ENCODE results near the gene MRGPRG.

MRGPRG gene

DNA sequence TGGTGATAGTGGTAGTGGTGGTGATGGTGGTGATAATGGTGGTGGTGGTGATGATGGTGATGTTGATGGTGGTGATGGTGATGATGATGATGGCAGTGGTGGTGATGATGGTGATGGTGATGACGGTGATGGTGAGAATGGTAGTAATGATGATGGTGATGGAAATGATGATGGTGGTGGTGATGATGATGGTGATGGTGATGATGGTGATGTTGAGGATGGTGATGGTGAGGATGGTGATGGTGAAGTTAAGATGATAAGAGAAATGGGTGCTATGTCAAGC lies 11.8 kb downstream of the MRGPRG start:
- DNase-seq, result no peak

GRCh38 chr11:3206156-3206921 lies 12.3 kb downstream of the MRGPRG start:
- no peak for DNase-seq

GRCh38 chr11:3205261-3206155 lies 13.1 kb downstream of the MRGPRG start:
- DNase-seq, result no peak

DNA sequence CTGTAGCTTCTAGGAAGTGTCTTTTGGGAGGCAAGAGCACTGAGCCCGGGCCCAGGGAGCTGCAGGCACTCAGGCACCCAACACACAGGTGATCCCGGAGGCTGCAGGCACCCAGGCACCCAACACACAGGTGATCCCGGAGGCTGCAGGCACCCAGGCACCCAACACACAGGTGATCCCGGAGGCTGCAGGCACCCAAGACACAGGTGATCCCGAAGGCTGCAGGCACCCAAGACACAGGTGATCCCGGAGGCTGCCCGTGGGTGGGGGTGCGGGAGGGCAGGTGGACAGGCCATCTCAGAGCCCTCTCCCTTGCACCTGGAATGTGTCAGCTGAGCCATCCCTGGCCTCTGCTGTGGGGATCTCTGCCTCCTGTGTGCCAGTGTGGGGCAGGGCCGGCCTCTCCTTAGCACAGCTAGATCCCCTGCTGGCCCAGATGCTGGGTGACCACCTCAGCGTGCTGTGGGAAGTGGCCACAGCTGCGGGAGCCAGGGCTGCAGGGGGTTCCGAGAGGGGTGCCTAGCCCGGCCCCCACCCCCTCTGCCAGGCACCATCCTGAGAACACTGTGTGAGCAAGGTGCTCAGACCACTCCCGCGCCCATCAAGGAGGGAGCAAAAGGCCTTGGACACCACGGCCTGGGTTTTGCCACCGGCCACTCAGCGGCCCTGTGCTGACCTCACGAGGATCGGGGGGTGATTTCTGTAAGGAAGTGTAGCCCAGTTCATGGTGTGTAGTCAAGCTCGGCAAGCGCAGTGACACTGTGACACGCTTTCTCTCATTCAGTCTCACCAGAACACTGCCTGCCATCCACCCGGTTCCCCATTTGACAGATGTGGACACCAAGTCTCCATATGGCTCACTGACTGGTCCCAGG lies 14.2 kb downstream of the MRGPRG start:
- DNase-seq, result no peak

DNA sequence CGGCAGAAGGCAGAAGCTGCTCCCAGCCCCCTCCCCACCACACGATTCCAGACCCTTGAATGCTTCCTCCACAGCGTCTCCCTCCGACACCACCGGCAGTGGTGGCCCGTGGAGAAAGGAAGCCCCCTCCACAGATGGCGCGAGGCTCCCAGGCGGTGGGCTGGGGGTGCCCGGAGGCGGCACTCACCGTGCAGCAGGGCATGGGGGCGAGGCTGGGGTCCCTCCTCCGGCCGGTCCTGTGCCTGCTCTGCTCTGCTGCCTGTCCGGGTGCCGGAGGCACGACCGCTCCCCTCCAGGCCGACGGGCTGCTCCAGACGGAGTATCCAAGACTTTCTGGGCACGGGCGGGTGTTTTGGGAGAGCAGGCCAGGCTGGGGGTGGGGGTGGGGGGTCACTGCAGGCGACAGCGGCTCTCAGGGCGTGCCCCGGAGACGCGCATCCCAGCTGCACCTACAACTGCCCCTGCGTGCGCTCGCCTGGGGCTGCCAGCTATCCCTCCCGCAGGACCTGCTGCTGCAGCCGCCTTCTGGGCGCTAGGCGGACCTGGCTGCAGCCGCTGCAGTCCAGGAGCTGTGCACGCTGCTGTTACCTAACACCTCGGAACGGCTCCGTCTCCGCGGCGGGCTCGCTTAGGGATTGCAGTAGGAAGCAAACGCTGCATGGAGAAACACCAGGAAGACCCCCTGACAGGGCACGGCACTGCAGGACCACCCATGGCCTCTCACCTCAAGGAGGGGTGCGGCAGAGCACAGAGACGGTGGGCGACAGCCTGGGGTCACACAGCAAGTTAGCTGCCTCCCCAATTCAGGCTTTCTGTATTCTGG lies 15.2 kb downstream of the MRGPRG start:
- DNase-seq, result no peak

GRCh38 chr11:3202759-3203158 lies 15.9 kb downstream of the MRGPRG start:
- DNase-seq, result no peak

GRCh38 chr11:3202305-3202704 lies 16.3 kb downstream of the MRGPRG start:
- DNase-seq, result no peak

DNA sequence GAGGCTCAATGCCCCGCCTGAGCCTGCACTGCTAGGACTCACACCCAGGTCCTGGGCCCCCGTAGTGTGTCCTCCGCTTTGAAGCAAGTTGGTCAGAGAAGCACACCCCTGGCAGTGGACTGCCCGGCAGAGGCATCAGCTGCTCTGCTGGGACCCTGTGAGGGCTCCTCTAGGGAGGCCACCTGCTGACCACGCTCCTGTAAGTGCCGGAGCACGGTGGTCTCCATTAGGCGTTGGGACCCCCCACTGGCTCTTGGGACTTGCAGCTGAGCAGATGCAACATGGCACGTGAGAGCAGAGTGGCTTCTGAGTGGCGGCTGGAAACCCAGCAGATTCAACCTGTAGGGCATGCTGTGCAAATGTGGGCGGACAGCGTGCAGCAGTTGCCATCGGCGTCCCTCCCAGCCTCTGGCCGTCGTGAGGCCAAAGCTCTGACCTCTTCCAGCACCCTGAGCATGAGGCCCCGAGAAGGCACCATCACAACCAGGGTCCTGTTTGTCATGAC lies 16.9 kb downstream of the MRGPRG start:
- DNase-seq, result no peak

- DNase-seq, result no peak
These were observed 17.5 kb downstream of the MRGPRG start for GRCh38 chr11:3201112-3201581.

- DNase-seq, result no peak
These were observed 18.1 kb downstream of the MRGPRG start for GRCh38 chr11:3200388-3201111.

DNA sequence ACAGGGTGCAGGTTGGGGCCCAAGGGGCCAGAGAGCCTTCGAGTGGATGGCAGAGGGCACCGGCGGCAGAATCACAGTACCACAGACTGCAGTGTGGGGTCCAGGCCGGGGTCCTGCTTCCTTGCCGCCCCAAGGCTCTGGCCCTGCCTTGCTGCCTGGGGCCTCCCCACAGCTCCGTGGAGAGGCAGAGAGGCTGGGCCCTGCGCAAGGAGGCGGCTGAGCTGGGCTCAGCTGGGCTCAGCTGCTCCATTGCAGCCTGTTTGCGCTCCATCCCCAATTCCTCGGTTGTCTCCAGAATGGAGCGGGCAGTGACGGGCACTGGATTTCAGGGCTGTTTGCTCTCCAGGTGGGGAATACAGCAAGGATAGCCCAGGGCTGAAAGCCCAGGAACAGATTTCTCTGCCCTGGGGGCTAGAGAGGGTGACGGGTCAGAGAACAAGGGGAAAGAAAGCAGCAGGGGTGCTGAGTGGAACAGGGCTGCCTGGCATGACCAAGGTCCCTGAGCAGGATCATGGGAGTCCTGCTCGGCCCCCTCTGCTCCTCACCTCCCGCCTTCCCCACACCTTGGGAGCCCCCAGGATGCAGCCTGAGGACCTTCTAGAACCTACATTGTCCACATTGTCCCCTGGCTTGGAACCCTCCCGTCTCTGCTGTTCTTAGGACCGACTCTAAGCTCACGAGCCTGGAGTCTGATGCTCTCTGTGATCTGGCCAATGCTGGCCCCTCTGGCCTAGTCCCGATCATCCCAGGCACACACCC lies 18.9 kb downstream of the MRGPRG start:
- no peak for DNase-seq

GRCh38 chr11:3198815-3199214 lies 19.8 kb downstream of the MRGPRG start:
- DNase-seq, result no peak

- DNase-seq, result no peak
These were observed 20.6 kb downstream of the MRGPRG start for GRCh38 chr11:3197878-3198528.

GRCh38 chr11:3197044-3197695 lies 21.4 kb downstream of the MRGPRG start:
- no peak for DNase-seq

GRCh38 chr11:3196161-3197043 lies 22.2 kb downstream of the MRGPRG start:
- no peak for DNase-seq

GRCh38 chr11:3195251-3196160 lies 23.1 kb downstream of the MRGPRG start:
- no peak for DNase-seq
